Measurements from ENCODE around the gene ADNP2. TPM values are rescaled to one million over a fixed set of nuclear protein-coding genes. Genes with fewer than 3 reads are reported as not detected.

Gene ADNP2
- total and polyA plus RNA-seq, 2 experiments from 2014 or later = 19.3 to 66.4 TPM

GRCh38 chr18:80074697-80075096 lies 34.4 kb upstream of the ADNP2 start:
- Histone ChIP-seq H3K4me1 (ENCODE audit: insufficient read depth) (no peaks in the 10 kb centered on the region), H3K27me3 (ENCODE audit: insufficient read depth) (no peaks in the 10 kb centered on the region), H4K20me1 (replicated peaks; ENCODE audit: insufficient read depth) (no peaks in the 10 kb centered on the region), H3K4me2 (no peak overlapping the region), H3K36me3 (ENCODE audit: insufficient read depth) (no peaks in the 10 kb centered on the region), H3K9me2 (ENCODE audit: insufficient read depth) (no peaks in the 10 kb centered on the region), H2AFZ (no peak overlapping the region), H3K79me2 (replicated peaks; ENCODE audit: insufficient read depth) (no peaks in the 10 kb centered on the region), H3K4me3 (no peak overlapping the region), H3F3A (replicated peaks; ENCODE audit: low read depth) (no peaks in the 10 kb centered on the region), H3K27ac (ENCODE audit: low read depth) (no peak overlapping the region)
- peaks cover 25% of the 10 kb centered on the region for H3K9me3 Mint-ChIP-seq
- H3K36me3 Mint-ChIP-seq (ENCODE audit: low read depth) = peaks cover 12% of the 10 kb centered on the region
- H3K4me1 Mint-ChIP-seq = peaks cover 2% of the 10 kb centered on the region; the same call in 1 of the 3 replicates
- H3K27me3 Mint-ChIP-seq (ENCODE audit: insufficient read depth, low read depth, poor library complexity) = peaks cover 4% of the 10 kb centered on the region
- no peak overlapping the region for H3K4me3 Mint-ChIP-seq
- H3K27ac Mint-ChIP-seq = no peak overlapping the region
- DNase-seq (ENCODE audit: low spot score) (peak; percentile 21), ATAC-seq (peak; percentile 61)
- TF ChIP-seq ZNF114 (CRISPR knock-in tag; IDR thresholded peaks at IDR 0.05) (no peak), ZNF462 (CRISPR knock-in tag; IDR thresholded peaks at IDR 0.05) (no peak), NANOG (IDR thresholded peaks at IDR 0.05; ENCODE audit: borderline replicate concordance) (no peak)

- H3K4me3 ChIP-seq = no peak overlapping the region
- no peak overlapping the region for H2AFZ ChIP-seq
- H3K4me1 ChIP-seq (ENCODE audit: insufficient read depth) = no peaks in the 10 kb centered on the region
- H3F3A ChIP-seq (replicated peaks; ENCODE audit: low read depth) = no peaks in the 10 kb centered on the region
- ATAC-seq = no peak
- H3K79me2 ChIP-seq (replicated peaks; ENCODE audit: insufficient read depth) = no peaks in the 10 kb centered on the region
- no peak overlapping the region for H3K27ac ChIP-seq (ENCODE audit: low read depth)
- H3K9me2 ChIP-seq (ENCODE audit: insufficient read depth) = no peaks in the 10 kb centered on the region
- H3K4me2 ChIP-seq = no peak overlapping the region
- no peak overlapping the region for H3K4me3 Mint-ChIP-seq
- no peaks in the 10 kb centered on the region for H3K36me3 ChIP-seq (ENCODE audit: insufficient read depth)
- no peak overlapping the region for H3K27ac Mint-ChIP-seq
- peaks cover 2% of the 10 kb centered on the region; the same call in 1 of the 3 replicates for H3K4me1 Mint-ChIP-seq
- no peak for DNase-seq (ENCODE audit: low spot score)
- H3K36me3 Mint-ChIP-seq (ENCODE audit: low read depth) = peaks cover 12% of the 10 kb centered on the region
- H4K20me1 ChIP-seq (replicated peaks; ENCODE audit: insufficient read depth) = no peaks in the 10 kb centered on the region
- peaks cover 4% of the 10 kb centered on the region for H3K27me3 Mint-ChIP-seq (ENCODE audit: insufficient read depth, low read depth, poor library complexity)
- peaks cover 25% of the 10 kb centered on the region for H3K9me3 Mint-ChIP-seq
- H3K27me3 ChIP-seq (ENCODE audit: insufficient read depth) = no peaks in the 10 kb centered on the region
- TF ChIP-seq ZNF462 (CRISPR knock-in tag; IDR thresholded peaks at IDR 0.05) (no peak), EZH2 (IDR thresholded peaks at IDR 0.05; ENCODE audit: low read depth, unreplicated experiment) (no peak), NANOG (IDR thresholded peaks at IDR 0.05; ENCODE audit: borderline replicate concordance) (no peak), ZNF331 (CRISPR knock-in tag; IDR thresholded peaks at IDR 0.05; ENCODE audit: low read depth) (no peak), EZH2phosphoT487 (IDR thresholded peaks at IDR 0.05; ENCODE audit: unreplicated experiment) (no peak)
These were observed 33.1 kb upstream of the ADNP2 start for GRCh38 chr18:80075940-80076339.

All from GM23338 (cell line).